Measurements from ENCODE around the gene CASP7.

DNA sequence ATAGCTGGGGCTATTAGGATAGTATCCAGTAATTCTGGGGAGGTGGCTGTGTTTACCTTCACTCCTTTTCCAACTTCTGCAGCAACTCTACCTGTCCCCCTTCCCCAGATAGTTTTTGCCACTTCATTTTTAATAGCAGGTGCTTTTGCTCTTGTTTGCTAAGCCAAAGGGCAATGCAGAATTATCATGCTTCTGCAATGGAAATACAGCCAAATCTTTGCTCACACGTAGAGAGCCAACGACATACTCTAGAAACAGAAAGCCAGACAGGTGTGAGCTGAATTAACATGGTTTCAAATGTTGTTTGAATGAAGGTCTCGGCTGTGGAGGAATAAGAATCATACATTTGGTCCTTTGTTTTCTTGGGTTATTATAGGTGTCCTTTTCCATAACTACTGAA lies 86.2 kb downstream of the CASP7 start:
- TF ChIP-seq EP300 (conservative IDR thresholded peaks at IDR 0.05; ENCODE audit: poor library complexity, severe bottlenecking) (no peak), TAF1 (IDR thresholded peaks at IDR 0.05; ENCODE audit: low read depth) (no peak), POLR2AphosphoS5 (IDR thresholded peaks at IDR 0.05) (no peak), SMC3 (conservative IDR thresholded peaks at IDR 0.05; ENCODE audit: poor library complexity) (no peak), EZH2 (IDR thresholded peaks at IDR 0.05; ENCODE audit: borderline replicate concordance, insufficient read depth, low read length, poor library complexity, severe bottlenecking) (no peak), RAD21 (conservative IDR thresholded peaks at IDR 0.05) (no peak), MXI1 (conservative IDR thresholded peaks at IDR 0.05; ENCODE audit: poor library complexity, severe bottlenecking) (no peak)
- TF ChIP-seq, protein P1, sequence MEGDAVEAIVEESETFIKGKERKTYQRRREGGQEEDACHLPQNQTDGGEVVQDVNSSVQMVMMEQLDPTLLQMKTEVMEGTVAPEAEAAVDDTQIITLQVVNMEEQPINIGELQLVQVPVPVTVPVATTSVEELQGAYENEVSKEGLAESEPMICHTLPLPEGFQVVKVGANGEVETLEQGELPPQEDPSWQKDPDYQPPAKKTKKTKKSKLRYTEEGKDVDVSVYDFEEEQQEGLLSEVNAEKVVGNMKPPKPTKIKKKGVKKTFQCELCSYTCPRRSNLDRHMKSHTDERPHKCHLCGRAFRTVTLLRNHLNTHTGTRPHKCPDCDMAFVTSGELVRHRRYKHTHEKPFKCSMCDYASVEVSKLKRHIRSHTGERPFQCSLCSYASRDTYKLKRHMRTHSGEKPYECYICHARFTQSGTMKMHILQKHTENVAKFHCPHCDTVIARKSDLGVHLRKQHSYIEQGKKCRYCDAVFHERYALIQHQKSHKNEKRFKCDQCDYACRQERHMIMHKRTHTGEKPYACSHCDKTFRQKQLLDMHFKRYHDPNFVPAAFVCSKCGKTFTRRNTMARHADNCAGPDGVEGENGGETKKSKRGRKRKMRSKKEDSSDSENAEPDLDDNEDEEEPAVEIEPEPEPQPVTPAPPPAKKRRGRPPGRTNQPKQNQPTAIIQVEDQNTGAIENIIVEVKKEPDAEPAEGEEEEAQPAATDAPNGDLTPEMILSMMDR (IDR thresholded peaks at IDR 0.05; ENCODE audit: poor library complexity, severe bottlenecking): no peak
- TF ChIP-seq, protein P2, sequence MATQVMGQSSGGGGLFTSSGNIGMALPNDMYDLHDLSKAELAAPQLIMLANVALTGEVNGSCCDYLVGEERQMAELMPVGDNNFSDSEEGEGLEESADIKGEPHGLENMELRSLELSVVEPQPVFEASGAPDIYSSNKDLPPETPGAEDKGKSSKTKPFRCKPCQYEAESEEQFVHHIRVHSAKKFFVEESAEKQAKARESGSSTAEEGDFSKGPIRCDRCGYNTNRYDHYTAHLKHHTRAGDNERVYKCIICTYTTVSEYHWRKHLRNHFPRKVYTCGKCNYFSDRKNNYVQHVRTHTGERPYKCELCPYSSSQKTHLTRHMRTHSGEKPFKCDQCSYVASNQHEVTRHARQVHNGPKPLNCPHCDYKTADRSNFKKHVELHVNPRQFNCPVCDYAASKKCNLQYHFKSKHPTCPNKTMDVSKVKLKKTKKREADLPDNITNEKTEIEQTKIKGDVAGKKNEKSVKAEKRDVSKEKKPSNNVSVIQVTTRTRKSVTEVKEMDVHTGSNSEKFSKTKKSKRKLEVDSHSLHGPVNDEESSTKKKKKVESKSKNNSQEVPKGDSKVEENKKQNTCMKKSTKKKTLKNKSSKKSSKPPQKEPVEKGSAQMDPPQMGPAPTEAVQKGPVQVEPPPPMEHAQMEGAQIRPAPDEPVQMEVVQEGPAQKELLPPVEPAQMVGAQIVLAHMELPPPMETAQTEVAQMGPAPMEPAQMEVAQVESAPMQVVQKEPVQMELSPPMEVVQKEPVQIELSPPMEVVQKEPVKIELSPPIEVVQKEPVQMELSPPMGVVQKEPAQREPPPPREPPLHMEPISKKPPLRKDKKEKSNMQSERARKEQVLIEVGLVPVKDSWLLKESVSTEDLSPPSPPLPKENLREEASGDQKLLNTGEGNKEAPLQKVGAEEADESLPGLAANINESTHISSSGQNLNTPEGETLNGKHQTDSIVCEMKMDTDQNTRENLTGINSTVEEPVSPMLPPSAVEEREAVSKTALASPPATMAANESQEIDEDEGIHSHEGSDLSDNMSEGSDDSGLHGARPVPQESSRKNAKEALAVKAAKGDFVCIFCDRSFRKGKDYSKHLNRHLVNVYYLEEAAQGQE (IDR thresholded peaks at IDR 0.05; ENCODE audit: borderline replicate concordance): no peak
